Activated gamma-delta T cell treated with anti-CD3 and anti-CD28 coated beads, Interleukin-2, amount 50 U/mL, for 16 hours (primary cell): ENCODE data around the gene PSTPIP1.
A peak's percentile ranks its signal among the peaks of the same experiment; 100 is the strongest.
"Not testable (repeated sequence)": the region's sequence is repeated elsewhere in the genome, so short reads cannot be mapped to it uniquely, and the experiment has no call there.

Experiments used
- DNase-seq: peaks from one replicate; pipeline ENCODE4 v3.0.0-alpha.2; 2020; ENCODE audit warnings: low read depth

Gene PSTPIP1

DNA sequence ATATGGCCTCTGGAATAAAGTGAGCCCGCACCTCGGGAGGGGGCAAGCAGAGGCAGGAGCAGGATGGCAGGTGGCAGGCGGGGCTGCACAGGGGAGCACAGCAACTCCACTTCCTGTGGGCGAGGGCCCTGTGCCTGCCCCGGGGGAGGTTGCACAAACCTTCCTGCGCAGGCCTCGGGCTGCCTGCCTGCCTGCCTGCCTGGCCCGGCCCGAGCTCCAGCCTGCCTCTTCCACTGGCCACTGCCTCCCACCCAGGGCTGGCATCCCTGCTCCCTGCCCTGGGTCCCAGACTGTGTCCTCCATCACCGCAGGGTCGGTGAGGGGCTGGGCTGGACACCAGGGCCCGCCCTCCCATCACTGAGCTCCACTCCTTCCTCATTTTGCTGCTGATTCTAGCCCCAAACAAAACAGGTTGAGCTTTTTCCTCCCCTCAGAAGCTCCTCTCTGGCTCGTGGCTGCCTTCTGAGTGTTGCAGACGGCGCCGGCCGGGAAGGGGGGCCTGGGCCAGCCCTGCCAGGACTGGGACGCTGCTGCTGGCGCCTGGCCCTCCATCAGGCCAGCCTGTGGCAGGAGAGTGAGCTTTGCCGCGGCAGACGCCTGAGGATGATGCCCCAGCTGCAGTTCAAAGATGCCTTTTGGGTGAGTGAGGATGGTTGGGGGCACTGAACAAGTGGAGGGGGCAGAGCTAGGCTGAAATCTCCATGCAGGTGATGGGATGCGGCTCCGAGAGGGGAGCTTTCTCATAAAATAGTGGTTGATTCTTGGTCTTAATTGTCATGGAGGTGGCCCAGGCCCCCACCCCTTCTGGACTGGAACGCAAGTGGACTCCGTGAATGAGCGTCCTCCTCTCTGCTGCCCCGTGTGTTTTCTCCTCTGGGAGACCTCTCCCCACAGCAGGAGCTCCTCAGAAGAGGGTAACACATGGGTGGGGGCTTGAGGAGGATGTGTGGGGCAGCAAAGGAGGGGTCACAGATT is at the start of gene PSTPIP1:
PSTPIP1 (plus strand) TSS at position 156 of the 975 bp plus-strand sequence; CDS start at position 604, 448 bp downstream.
- peak; percentile 49 for DNase-seq

DNA sequence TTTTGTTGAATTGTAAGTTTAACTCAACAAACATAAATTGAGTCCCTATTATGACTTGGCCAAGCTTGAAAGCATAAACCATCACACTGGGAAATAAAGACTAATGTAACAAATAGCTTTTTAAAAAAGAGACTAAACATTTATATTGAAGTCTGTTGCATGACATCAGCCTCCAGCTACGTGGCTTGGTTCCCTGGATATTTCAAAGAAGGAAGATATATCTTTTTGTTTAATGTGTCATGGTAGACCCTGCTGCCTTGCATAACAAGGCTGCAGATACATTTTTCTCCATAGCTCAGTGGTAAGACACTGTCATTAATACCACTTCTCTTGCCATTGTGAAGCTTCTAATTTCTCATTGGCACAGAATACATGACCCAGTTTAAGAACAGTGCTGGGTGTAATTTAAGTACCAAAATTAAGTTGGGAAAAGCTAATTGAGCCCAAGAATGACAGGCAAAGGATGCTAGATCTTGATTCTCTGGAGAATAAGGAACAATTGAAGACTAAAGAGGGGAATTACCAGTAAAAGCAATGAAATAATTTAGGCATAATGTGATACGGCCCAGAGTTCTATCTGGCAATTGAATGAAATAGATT is 49.3 kb upstream of the PSTPIP1 start:
- DNase-seq = no peak

DNA sequence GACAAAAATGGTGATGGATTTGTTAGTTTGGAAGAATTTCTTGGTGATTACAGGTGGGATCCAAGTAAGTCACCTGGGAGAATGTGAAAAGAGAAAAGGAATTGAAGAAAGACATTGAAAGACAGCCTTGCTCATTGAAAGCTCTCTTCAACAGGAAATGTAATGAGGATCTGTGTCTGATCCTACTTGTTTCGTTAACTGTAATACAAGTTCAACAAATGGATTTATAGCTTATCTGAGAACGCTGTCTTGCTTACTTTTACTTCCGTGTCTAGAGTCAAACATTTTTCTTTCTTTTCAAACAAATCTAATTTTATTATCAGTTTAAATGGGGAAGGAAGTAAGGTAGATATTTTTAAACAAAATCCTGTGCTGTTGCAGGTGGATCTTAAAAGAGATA is 47.5 kb upstream of the PSTPIP1 start:
- no peak for DNase-seq

DNA sequence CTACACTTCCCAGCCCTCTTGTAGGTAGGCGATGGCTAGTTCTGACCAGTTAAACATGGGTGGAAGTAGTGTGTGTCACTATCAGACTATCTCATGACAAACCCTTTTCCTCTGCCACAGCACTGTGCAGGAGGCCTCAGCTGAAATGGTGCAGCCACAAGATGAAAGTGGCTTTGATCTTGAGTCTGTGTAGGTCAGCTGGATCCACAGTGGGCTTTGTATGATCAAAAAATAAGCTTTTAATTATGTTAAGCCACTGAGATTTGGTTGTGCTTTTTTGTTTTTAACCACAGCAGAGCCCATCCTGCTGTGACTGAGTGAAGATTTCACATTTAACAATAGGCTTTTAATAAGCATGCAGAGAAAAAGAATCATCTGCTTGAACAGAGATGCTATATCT is 43.7 kb upstream of the PSTPIP1 start:
- DNase-seq = no peak

DNA sequence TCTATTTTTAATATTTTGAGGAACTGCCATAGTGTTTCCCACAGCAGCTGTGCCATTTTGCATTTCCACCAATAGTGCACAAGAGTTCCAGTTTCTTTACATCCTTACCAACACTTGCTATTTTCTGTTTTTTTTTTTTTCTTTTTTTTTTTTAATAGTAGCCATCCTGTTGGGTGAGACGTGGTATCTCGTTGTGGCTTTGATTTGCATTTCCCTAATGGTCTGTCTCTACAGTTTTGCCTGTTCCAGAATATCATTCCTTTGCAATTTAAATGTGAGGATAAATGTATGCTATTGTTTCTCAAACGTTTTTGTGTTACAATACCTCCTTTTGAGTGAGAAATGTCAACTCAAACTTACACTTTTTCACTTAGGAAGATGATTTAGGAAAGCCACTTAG is 41.0 kb upstream of the PSTPIP1 start:
- DNase-seq = no peak

DNA sequence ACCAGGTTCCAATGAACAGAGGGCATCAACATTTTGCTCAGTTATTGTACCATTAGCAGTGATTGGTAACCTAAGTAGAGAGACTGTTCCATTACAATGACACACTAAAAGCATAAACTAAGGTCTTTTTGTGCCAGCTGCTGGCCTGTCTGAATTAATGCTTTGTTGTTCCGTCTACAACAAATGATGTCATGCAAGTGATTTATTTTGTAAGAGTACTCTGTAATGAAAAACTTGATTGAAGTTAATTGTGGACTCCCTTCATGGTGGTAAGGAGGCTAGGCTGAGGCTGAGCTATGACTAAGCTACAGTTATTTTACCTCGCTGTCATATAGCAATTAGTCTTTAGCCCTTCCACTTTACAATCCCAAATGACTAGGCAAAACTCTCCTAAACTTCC is 40.2 kb upstream of the PSTPIP1 start:
- no peak for DNase-seq

DNA sequence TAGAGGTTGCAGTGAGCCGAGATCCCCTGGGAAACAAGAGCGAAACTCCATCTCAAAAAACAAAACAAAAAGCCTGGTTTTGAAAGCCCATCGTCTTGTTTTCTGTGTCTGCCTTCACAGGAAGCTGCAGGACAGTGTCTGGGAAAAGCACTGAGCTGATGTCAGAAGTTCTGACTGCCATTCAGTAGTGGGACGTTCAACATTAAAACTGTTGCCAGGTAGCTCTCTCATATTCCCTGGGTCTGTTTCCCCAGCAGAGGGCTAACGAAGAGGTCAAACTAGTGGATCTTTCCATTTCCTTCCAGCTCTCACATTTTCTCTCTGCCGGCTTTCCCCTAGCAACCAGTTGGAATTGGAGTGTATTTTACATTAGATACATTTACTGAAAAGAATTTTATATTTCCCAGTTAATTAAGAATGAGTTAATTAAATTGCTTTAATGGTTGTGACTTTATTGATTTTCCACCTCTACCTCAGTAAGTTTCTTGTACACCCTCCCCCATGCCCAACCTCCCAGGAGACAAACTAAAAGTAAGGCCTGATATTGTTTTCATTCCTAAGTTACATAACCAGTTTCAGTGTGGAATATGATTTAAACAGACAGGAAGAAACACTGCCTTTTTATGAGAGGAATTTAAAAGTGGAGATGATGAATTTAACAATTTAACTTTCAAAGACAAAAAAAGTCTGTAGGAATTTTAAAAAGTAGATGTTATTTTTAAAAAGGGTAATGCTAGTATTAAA is 33.5 kb upstream of the PSTPIP1 start:
- no peak for DNase-seq

DNA sequence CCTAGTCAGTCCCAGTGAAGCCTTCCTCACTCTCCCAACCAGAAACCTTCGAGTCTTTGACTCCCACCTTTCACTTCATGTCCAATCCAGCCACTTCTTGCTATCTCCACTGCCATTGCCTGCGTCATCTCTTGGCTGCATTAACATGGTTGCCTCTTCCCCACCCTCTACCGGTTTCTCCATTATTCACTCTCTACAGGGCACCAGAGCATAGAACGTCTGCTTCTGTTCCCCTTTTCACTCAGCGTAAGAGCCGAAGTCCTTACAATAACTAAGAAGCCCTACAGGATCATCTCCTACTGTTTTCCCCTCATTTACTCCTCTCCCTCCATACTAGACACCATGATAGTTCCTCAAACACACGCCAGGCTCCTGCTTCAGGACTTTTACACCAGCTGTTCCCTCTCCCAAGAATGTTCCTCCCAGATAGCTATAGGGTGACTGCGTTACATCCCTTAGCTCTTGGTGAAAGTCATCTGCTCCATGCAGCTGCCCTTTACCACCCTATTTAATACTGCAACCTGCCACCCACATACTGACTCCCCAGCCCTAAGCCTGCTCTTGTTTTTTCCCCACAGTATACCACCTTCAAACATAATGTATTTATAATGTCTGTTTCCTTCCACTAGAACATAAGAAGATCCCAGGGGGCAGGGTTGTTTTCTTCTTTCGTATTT is 32.5 kb upstream of the PSTPIP1 start:
- no peak for DNase-seq

DNA sequence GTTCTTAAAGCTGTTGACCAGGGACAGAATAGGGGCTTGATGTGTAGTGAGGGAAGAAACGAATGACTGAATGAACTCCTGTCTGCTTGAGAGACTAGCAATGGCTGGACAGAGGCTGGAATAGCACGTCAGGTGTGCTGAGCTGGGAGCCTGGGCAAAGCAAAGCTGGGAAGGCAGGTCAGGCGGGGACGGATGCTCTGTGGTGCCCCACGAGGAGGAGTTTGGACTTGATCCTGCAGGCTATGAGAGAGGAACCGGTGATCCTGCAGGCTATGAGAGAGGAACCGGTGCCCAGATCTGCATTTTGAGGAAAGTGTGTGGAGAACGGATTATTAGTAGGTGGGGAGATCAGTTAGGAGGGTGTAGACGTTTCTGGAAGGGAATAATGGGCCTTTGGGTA is 31.3 kb upstream of the PSTPIP1 start:
- DNase-seq = no peak

DNA sequence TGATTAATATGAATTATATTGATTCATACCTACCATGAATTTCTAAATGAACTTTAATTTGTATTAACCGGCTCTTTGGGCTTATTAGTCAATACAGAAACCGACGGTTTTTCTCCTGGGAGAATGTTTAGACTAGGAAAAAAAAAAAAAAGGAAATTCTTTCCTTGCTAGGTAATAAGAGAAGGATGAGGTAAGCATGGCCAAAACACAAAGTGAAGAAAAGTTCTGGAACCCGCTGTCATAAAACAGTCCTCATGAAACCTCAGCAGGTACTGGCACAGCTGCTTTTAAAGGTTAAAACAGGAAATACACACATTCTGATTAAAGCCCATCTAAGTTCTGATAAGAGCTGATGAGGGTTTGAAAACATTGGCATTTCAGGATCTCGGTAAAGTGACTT is 30.8 kb upstream of the PSTPIP1 start:
- no peak for DNase-seq

DNA sequence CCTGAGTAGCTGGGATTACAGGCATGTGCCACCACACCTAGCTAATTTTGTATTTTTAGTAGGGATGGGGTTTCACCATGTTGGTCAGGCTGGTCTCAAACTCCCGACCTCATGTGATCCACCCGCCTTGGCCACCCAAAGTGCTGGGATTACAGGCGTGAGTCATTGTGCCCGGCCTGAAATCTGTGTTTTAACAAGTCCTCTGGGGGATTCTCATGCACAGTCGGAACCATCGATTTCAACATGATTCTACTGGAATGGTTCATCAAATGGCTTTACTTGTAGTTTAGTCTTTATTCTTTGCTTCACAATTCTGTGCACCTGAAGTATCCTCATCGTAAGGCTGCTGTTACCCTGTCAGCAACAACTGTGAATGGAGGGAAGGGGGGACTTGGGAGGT is 28.9 kb upstream of the PSTPIP1 start:
- DNase-seq = not testable (repeated sequence)

DNA sequence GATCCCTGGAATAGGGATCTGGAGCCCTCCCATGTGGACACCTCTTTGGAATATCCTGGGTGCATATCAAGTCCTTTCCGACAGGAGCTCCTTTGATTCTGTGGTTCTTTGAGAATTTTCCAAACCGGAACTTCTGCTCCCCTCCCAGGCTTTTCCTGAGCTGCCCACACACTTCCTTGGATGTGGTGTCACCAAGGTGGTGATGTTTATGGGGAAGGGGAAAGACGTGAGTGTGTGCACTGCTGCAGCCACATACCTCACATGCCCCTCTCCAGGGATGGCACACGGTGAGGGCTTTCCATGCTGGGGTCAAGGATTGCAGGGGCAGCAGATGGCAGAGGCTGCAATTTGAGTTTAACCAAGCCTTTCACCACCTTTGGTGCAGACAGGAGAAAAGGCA is 27.9 kb upstream of the PSTPIP1 start:
- DNase-seq = no peak

DNA sequence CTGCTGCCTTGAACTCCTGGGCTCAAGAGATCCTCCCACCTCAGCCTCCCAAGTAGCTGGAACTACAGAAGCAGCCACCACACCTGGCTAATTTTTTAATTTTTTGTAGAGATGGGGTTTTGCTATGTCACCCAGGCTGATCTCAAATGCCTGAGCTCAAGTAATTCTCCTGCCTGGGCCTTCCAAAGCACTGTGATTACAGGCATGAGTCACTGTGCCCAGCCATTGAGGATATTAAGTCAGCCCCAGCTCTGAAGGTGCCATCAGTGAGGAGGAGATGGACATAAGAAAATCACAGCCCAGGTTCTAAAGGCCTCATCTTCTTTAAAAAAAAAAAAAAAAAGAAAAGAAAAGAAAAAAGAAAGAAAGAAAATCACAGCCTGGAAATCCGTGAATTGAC is 26.6 kb upstream of the PSTPIP1 start:
- DNase-seq = no peak

DNA sequence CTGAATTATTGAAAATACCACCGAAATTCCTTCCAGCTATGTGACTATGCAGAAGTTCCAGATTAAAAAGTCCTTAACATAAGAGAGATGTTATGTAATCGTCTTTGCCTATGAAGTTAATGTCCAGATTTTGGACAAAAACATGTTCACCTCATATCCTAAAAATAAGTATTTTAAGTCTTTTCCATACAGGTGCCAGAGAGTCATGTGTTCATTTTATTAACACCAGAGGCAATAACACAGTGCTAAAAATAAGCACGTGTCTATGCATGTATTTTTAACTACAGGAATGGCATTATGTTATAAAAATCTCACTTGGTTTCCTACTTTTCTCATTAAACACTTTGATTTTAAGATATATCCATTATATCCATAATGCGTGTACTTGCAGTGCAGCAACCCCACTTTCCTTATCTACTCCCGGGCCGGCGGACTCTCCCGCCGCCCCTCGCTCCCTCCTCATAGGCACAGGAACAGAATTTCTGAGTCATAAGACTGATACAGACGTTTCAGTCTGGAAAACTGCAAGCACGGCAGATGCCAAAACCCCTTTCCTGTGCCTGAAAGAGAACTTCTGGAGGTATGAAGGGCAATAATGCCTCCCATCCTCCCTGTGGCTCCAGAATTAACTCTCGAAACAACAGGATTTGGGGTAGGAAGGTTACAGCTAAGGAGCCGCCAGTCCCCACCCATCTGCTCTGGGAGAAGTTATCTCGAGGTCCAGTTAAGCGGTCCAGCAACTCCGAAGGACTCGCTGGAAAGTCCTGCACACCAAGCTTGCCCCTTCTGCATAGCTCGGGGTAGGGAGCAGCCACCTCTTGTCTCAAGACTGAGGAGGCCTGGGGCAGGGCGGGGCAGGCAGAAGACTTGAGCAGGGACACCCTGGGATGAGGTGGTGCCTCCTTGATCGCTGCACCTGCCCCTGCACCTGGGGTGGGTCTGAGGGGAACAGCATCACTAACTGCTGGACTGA is 22.3 kb upstream of the PSTPIP1 start:
- DNase-seq = no peak

DNA sequence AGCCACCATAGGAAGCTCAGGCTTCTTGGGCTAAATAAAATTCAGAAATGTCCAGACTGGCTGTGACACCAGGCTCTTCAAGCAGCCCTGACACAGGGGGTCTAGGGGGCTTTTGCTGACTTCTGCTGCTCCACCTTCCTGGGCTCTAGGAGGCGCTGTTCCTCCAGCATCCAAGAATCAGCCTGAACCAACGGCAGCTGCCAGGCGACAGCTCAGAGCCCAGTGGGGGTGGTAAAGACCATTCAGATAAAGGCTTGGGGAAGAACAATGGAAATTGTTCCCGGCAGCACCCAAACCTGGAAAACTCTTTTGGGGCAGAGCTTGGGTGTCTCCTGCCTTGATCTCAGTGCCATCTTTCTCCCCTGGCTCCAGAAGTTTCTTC is 21.6 kb upstream of the PSTPIP1 start:
- peak; percentile 50 for DNase-seq

DNA sequence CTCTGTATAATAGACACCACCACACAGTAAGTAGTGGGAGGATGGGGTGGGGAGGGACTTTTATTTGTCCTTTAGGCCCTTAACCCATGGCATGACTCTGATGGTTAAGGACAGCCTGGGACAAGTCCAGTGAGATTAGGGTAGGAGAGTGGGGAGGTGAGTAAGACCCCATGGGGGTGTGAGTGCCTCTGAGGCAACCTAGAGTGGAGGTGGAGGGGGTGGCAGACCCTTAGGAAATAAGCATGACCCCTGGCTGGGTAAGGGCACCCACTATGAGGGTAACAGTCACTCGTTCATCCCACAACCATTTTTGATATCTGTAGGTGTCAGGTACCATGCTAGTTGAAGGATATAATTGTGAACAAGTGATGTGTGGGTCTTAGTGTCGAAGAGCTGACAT is 21.0 kb upstream of the PSTPIP1 start:
- DNase-seq = no peak

DNA sequence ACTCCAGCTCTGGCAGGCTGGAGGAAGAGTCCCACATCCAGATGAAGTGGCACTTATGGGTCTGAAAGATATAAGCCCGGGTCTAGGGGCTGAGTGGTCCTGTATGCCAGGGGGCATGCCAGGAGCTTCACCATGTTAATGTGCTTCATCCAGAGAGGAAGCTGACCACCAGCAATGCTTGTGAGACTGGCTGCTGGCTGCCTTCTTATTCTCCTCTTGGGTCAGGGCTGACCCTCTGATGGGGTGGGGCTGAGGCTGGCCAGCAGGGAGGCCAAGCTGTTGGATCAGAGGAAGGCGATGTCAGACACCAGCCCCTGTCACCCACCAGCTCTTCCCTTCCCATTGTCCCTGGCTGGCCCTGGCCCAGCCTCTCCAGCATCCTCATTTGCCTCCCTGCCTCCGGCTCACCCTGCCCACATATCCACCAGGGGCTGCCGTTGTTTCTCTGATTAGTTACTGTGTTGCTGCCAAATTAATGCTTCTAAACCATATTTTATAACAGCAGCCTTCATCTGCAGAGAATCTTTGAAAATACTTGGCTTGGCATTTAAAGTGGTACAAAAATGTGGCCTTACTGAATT is 20.4 kb upstream of the PSTPIP1 start:
- DNase-seq = no peak

DNA sequence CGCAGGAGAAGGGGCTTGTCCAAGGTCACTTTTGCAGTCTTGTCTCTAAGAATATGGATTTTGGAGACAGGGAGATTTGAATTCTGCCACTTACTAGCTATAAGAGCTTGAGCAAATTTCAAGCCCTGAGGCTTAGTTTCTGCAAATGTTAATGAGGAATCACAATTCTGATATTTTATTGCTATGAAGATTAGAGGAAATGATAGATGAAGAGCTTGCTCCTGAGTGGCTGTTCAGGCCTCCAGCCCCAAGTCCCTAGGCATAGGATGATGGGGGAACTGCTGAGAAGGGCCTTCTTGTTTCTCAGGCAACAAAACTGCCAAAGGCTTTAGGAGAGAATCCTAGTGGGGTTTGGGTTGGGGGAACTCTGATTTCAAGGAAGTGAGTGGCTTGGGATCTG is 18.8 kb upstream of the PSTPIP1 start:
- DNase-seq = no peak

DNA sequence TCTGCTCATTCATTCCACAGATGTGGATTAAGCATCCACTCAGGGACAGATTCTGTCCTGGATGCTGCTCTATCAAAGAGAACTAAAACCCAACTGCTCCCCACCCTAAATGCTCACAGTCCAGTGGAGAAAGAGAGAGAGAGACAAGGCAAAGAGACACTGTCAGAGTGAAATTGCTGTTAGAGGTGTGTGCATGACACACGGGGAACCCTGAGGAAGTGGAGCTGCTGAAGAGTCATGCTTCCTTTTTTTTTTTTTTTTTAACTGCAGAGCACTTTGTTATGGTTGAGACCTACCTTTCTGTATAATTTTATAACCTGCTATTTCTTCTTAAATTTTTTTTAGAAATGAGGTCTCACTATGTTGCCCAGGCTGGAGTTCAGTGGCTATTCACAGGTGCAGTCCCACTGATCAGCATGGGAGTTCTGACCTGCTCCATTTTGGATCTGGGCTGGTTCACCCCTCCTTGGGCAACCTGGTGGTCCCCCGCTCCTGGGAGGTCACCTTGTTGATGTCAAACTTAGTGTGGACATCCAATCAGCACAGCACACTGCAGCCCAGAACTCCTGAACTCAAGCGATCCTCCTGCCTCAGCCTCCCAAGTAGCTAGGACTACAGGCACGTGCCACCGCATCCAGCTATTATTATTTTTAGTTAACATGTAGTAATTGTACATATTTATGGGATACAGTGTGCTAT is 18.2 kb upstream of the PSTPIP1 start:
- no peak for DNase-seq
